ENCODE measurements around the gene PLPP3.

Gene PLPP3

GRCh38 chr1:56547977-56548376, 31.4 kb downstream of the PLPP3 start:
- Histone ChIP-seq H3K4me1 (ENCODE audit: insufficient read depth, low read length) (peaks cover 74% of the 10 kb centered on the region), H3K36me3 (ENCODE audit: insufficient read depth, low read length) (no peaks in the 10 kb centered on the region), H3K9ac (ENCODE audit: low read depth, low read length) (no peak overlapping the region), H3K9me3 (ENCODE audit: control insufficient read depth, insufficient read depth, low read length) (no peaks in the 10 kb centered on the region)

GRCh38 chr1:56547473-56547872, 31.9 kb downstream of the PLPP3 start:
- no peaks in the 10 kb centered on the region for H3K36me3 ChIP-seq (ENCODE audit: insufficient read depth, low read length)
- no peaks in the 10 kb centered on the region for H3K9me3 ChIP-seq (ENCODE audit: control insufficient read depth, insufficient read depth, low read length)
- H3K4me1 ChIP-seq (ENCODE audit: insufficient read depth, low read length) = peaks cover 72% of the 10 kb centered on the region
- H3K9ac ChIP-seq (ENCODE audit: low read depth, low read length) = no peak overlapping the region

- no peak overlapping the region for H3K9ac ChIP-seq (ENCODE audit: low read depth, low read length)
- peaks cover 58% of the 10 kb centered on the region for H3K4me1 ChIP-seq (ENCODE audit: insufficient read depth, low read length)
- no peaks in the 10 kb centered on the region for H3K36me3 ChIP-seq (ENCODE audit: insufficient read depth, low read length)
- H3K9me3 ChIP-seq (ENCODE audit: control insufficient read depth, insufficient read depth, low read length) = no peaks in the 10 kb centered on the region
Measured at GRCh38 chr1:56545711-56546110, 33.7 kb downstream of the PLPP3 start.

- H3K9ac ChIP-seq (ENCODE audit: low read depth, low read length) = no peak overlapping the region
- peaks cover 2% of the 10 kb centered on the region; the same call in 1 of the 2 replicates for H3K36me3 ChIP-seq (ENCODE audit: insufficient read depth, low read length)
- H3K9me3 ChIP-seq (ENCODE audit: control insufficient read depth, insufficient read depth, low read length) = no peaks in the 10 kb centered on the region
- H3K4me1 ChIP-seq (ENCODE audit: insufficient read depth, low read length) = peaks cover 52% of the 10 kb centered on the region
Measured at GRCh38 chr1:56543783-56544612, 35.4 kb downstream of the PLPP3 start.

GRCh38 chr1:56542651-56543050, 36.7 kb downstream of the PLPP3 start:
- no peak overlapping the region for H3K9ac ChIP-seq (ENCODE audit: low read depth, low read length)
- no peaks in the 10 kb centered on the region for H3K9me3 ChIP-seq (ENCODE audit: control insufficient read depth, insufficient read depth, low read length)
- H3K36me3 ChIP-seq (ENCODE audit: insufficient read depth, low read length) = peaks cover 2% of the 10 kb centered on the region; the same call in 1 of the 2 replicates
- H3K4me1 ChIP-seq (ENCODE audit: insufficient read depth, low read length) = peaks cover 48% of the 10 kb centered on the region

- Histone ChIP-seq H3K4me1 (ENCODE audit: insufficient read depth, low read length) (peaks cover 56% of the 10 kb centered on the region), H3K9me3 (ENCODE audit: control insufficient read depth, insufficient read depth, low read length) (no peaks in the 10 kb centered on the region), H3K36me3 (ENCODE audit: insufficient read depth, low read length) (peaks cover 2% of the 10 kb centered on the region; the same call in 1 of the 2 replicates), H3K9ac (ENCODE audit: low read depth, low read length) (no peak overlapping the region)
Measured at GRCh38 chr1:56541408-56541807, 38.0 kb downstream of the PLPP3 start.

GRCh38 chr1:56540467-56540866, 38.9 kb downstream of the PLPP3 start:
- Histone ChIP-seq H3K9ac (ENCODE audit: low read depth, low read length) (no peak overlapping the region), H3K36me3 (ENCODE audit: insufficient read depth, low read length) (peaks cover 2% of the 10 kb centered on the region; the same call in 1 of the 2 replicates), H3K4me1 (ENCODE audit: insufficient read depth, low read length) (peaks cover 59% of the 10 kb centered on the region), H3K9me3 (ENCODE audit: control insufficient read depth, insufficient read depth, low read length) (no peaks in the 10 kb centered on the region)

- H3K36me3 ChIP-seq (ENCODE audit: insufficient read depth, low read length) = peaks cover 2% of the 10 kb centered on the region; the same call in 1 of the 2 replicates
- H3K4me1 ChIP-seq (ENCODE audit: insufficient read depth, low read length) = peaks cover 57% of the 10 kb centered on the region
- H3K9ac ChIP-seq (ENCODE audit: low read depth, low read length) = no peak overlapping the region
- no peaks in the 10 kb centered on the region for H3K9me3 ChIP-seq (ENCODE audit: control insufficient read depth, insufficient read depth, low read length)
Measured at GRCh38 chr1:56539520-56539931, 39.8 kb downstream of the PLPP3 start.

GRCh38 chr1:56538532-56538931, 40.8 kb downstream of the PLPP3 start:
- peaks cover 2% of the 10 kb centered on the region; the same call in 1 of the 2 replicates for H3K36me3 ChIP-seq (ENCODE audit: insufficient read depth, low read length)
- no peaks in the 10 kb centered on the region for H3K9me3 ChIP-seq (ENCODE audit: control insufficient read depth, insufficient read depth, low read length)
- peaks cover 59% of the 10 kb centered on the region for H3K4me1 ChIP-seq (ENCODE audit: insufficient read depth, low read length)
- H3K9ac ChIP-seq (ENCODE audit: low read depth, low read length) = no peak overlapping the region

- Histone ChIP-seq H3K4me1 (ENCODE audit: insufficient read depth, low read length) (peaks cover 63% of the 10 kb centered on the region), H3K9ac (ENCODE audit: low read depth, low read length) (no peak overlapping the region), H3K9me3 (ENCODE audit: control insufficient read depth, insufficient read depth, low read length) (no peaks in the 10 kb centered on the region), H3K36me3 (ENCODE audit: insufficient read depth, low read length) (peaks cover 2% of the 10 kb centered on the region; the same call in 1 of the 2 replicates)
Measured at GRCh38 chr1:56537660-56538059, 41.7 kb downstream of the PLPP3 start.

- Histone ChIP-seq H3K9me3 (ENCODE audit: control insufficient read depth, insufficient read depth, low read length) (no peaks in the 10 kb centered on the region), H3K4me1 (ENCODE audit: insufficient read depth, low read length) (peaks cover 75% of the 10 kb centered on the region), H3K9ac (ENCODE audit: low read depth, low read length) (no peak overlapping the region; the same call in 1 of the 2 replicates), H3K36me3 (ENCODE audit: insufficient read depth, low read length) (peaks cover 2% of the 10 kb centered on the region; the same call in 1 of the 2 replicates)
Measured at GRCh38 chr1:56535939-56536338, 43.4 kb downstream of the PLPP3 start.

GRCh38 chr1:56535362-56535761, 44.0 kb downstream of the PLPP3 start:
- H3K9me3 ChIP-seq (ENCODE audit: control insufficient read depth, insufficient read depth, low read length) = no peaks in the 10 kb centered on the region
- H3K36me3 ChIP-seq (ENCODE audit: insufficient read depth, low read length) = peaks cover 1% of the 10 kb centered on the region; the same call in 1 of the 2 replicates
- H3K9ac ChIP-seq (ENCODE audit: low read depth, low read length) = no peak overlapping the region
- H3K4me1 ChIP-seq (ENCODE audit: insufficient read depth, low read length) = peaks cover 75% of the 10 kb centered on the region

GRCh38 chr1:56534130-56534651, 45.2 kb downstream of the PLPP3 start:
- Histone ChIP-seq H3K36me3 (ENCODE audit: insufficient read depth, low read length) (no peaks in the 10 kb centered on the region), H3K4me1 (ENCODE audit: insufficient read depth, low read length) (peaks cover 68% of the 10 kb centered on the region), H3K9ac (ENCODE audit: low read depth, low read length) (no peak overlapping the region), H3K9me3 (ENCODE audit: control insufficient read depth, insufficient read depth, low read length) (no peaks in the 10 kb centered on the region)

GRCh38 chr1:56533621-56534020, 45.7 kb downstream of the PLPP3 start:
- H3K36me3 ChIP-seq (ENCODE audit: insufficient read depth, low read length) = no peaks in the 10 kb centered on the region
- no peak overlapping the region for H3K9ac ChIP-seq (ENCODE audit: low read depth, low read length)
- peaks cover 71% of the 10 kb centered on the region for H3K4me1 ChIP-seq (ENCODE audit: insufficient read depth, low read length)
- no peaks in the 10 kb centered on the region for H3K9me3 ChIP-seq (ENCODE audit: control insufficient read depth, insufficient read depth, low read length)

- Histone ChIP-seq H3K9ac (ENCODE audit: low read depth, low read length) (no peak overlapping the region), H3K4me1 (ENCODE audit: insufficient read depth, low read length) (peaks cover 71% of the 10 kb centered on the region), H3K36me3 (ENCODE audit: insufficient read depth, low read length) (no peaks in the 10 kb centered on the region), H3K9me3 (ENCODE audit: control insufficient read depth, insufficient read depth, low read length) (no peaks in the 10 kb centered on the region)
Measured at GRCh38 chr1:56533197-56533596, 46.2 kb downstream of the PLPP3 start.

Data from ES-I3 (cell line).